GM21529 (cell line): ENCODE data around the gene TECPR2.

Experiments
- ATAC-seq: cut with Tn5 transposase; IDR thresholded peaks from one replicate; pipeline ENCODE4 v1.9.1; 2021; ENCODE audit not compliant: unreplicated experiment

Gene TECPR2

GRCh38 chr14:102424520-102424919, 61.8 kb downstream of the TECPR2 start:
- no peak for ATAC-seq

- no peak for ATAC-seq
Measured at GRCh38 chr14:102424923-102425322, 62.2 kb downstream of the TECPR2 start.

GRCh38 chr14:102426796-102427195, 64.1 kb downstream of the TECPR2 start:
- ATAC-seq: no peak

- no peak for ATAC-seq
Measured at GRCh38 chr14:102427642-102428041, 64.9 kb downstream of the TECPR2 start.

- no peak for ATAC-seq
Measured at GRCh38 chr14:102430212-102430908, 67.6 kb downstream of the TECPR2 start.

- ATAC-seq: no peak
Measured at GRCh38 chr14:102431751-102432150, 69.0 kb downstream of the TECPR2 start.

GRCh38 chr14:102434647-102435175, 72.0 kb downstream of the TECPR2 start:
- no peak for ATAC-seq

- ATAC-seq: peak; percentile 79
Measured at GRCh38 chr14:102437997-102438915, 75.5 kb downstream of the TECPR2 start.

- no peak for ATAC-seq
Measured at GRCh38 chr14:102439556-102439955, 76.8 kb downstream of the TECPR2 start.

- no peak for ATAC-seq
Measured at GRCh38 chr14:102440392-102440791, 77.7 kb downstream of the TECPR2 start.

- no peak for ATAC-seq
Measured at GRCh38 chr14:102442241-102443211, 79.8 kb downstream of the TECPR2 start.

GRCh38 chr14:102445066-102445465, 82.3 kb downstream of the TECPR2 start:
- ATAC-seq: no peak

GRCh38 chr14:102445641-102446040, 82.9 kb downstream of the TECPR2 start:
- no peak for ATAC-seq

- ATAC-seq: no peak
Measured at GRCh38 chr14:102450206-102451063, 87.7 kb downstream of the TECPR2 start.

- ATAC-seq: no peak
Measured at GRCh38 chr14:102451064-102451352, 88.3 kb downstream of the TECPR2 start.

- ATAC-seq: no peak
Measured at GRCh38 chr14:102452302-102452701, 89.6 kb downstream of the TECPR2 start.

GRCh38 chr14:102454711-102455110, 92.0 kb downstream of the TECPR2 start:
- ATAC-seq: no peak

- ATAC-seq: no peak
Measured at GRCh38 chr14:102457509-102457908, 94.8 kb downstream of the TECPR2 start.

GRCh38 chr14:102461490-102462338, 99.0 kb downstream of the TECPR2 start:
- ATAC-seq: no peak
